ENCODE results near the gene ATP5MG. TPM values are rescaled to one million over a fixed set of nuclear protein-coding genes. Genes with fewer than 3 reads are reported as not detected.

The ATP5MG gene
- total RNA-seq, 3 donors from 2014 or later: 236 to 266 (median 251) TPM

DNA sequence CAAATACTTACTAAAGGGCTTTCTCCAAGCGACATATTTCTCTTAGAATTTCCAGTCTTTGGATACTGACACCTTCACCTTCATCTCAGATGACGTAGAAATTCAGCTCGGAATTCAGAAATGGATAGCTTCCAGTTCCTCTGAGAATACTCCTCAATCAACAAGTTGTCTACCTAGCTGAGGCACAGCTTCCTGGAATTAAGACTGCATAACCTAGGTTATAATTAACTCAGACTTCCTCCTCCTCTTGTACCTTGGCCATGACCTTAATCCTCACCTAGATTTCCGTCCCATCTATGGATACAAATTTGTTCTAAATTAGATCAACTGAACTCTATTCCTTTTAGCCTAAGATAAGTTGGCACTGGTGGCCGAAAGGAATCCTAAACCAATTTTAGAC, 17.4 kb downstream of the ATP5MG start:
- H3K9me3 Mint-ChIP-seq: no peaks in the 10 kb centered on the region
- H3K4me3 Mint-ChIP-seq: no peak overlapping the region
- no peaks in the 10 kb centered on the region for H3K36me3 Mint-ChIP-seq (ENCODE audit: insufficient read depth)
- no peak for DNase-seq
- H3K4me1 Mint-ChIP-seq (ENCODE audit: low read depth): no peaks in the 10 kb centered on the region
- no peak for ATAC-seq
- H3K27me3 Mint-ChIP-seq (ENCODE audit: low read depth): no peaks in the 10 kb centered on the region

DNA sequence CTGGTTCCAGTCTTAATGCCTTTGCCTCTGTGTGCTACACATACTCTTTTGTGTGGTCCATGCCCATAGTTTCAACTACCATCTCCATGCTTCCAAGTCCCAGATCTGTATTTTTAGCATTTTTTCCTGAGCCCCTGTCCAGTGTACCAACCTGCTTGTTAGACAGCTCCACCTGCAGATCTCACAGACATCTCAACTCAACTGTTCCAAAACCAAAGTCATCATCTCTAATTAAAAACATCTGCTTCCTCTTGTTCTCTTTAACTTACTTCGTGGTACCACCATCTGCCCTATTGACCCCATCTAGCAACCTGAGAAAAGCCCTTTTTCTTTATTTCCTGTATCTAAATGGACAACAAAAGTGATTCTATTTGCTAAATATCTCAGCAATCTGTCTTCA, 26.3 kb downstream of the ATP5MG start:
- DNase-seq (no peak), ATAC-seq (no peak)
- no peaks in the 10 kb centered on the region for H3K36me3 Mint-ChIP-seq (ENCODE audit: insufficient read depth)
- no peaks in the 10 kb centered on the region for H3K27me3 Mint-ChIP-seq (ENCODE audit: low read depth)
- H3K9me3 Mint-ChIP-seq: no peaks in the 10 kb centered on the region
- H3K4me1 Mint-ChIP-seq (ENCODE audit: low read depth): no peaks in the 10 kb centered on the region
- no peak overlapping the region for H3K4me3 Mint-ChIP-seq

DNA sequence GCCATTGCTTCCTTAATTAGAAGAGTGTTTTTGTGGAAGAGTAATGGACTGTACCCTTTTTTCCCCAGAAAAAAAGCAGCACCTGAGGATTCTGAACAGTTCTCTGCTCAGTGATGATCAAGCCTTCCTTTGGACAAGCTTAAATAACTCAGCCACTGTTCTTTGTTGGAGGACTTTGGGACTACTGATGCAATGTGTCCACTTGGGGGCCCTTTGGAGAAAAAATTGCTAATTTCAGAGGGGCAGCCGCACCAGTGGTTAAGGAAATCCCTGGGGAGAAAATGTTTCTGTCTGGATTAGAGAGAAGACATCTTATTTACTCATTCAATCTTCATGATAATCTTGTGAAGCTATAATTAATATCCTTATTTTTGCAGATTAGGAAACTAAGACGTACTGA, 29.6 kb downstream of the ATP5MG start:
- ATAC-seq (no peak), DNase-seq (no peak)
- Mint-ChIP-seq H3K36me3 (ENCODE audit: insufficient read depth) (no peaks in the 10 kb centered on the region), H3K4me1 (ENCODE audit: low read depth) (peaks cover 6% of the 10 kb centered on the region), H3K4me3 (no peak overlapping the region), H3K9me3 (no peaks in the 10 kb centered on the region), H3K27me3 (ENCODE audit: low read depth) (no peaks in the 10 kb centered on the region)

DNA sequence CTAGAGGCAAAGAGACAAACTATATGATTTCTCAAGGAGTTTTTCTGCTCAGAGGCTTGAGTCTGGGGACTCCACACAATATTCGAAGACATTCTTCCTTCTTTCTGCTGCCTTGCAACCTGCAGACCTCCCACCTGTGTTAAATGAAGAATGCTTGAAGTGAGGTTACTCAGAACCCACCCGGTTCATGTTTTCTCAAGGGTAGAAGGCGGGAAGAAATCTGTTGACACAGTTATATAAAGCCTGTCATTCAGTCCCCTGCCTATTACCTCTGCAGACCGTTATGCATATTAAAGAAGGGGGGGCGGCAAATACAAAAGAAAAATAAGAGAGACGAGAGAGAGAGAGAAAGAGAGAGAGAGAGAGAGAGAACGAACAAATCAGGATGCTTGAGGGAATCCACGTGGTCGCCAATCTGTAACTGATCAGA, 32.7 kb downstream of the ATP5MG start:
- Mint-ChIP-seq H3K27me3 (ENCODE audit: low read depth) (no peaks in the 10 kb centered on the region), H3K4me3 (peak overlapping the region; percentile 93), H3K36me3 (ENCODE audit: insufficient read depth) (no peaks in the 10 kb centered on the region), H3K9me3 (no peaks in the 10 kb centered on the region), H3K4me1 (ENCODE audit: low read depth) (peaks cover 13% of the 10 kb centered on the region)
- DNase-seq: no peak
- ATAC-seq: no peak

DNA sequence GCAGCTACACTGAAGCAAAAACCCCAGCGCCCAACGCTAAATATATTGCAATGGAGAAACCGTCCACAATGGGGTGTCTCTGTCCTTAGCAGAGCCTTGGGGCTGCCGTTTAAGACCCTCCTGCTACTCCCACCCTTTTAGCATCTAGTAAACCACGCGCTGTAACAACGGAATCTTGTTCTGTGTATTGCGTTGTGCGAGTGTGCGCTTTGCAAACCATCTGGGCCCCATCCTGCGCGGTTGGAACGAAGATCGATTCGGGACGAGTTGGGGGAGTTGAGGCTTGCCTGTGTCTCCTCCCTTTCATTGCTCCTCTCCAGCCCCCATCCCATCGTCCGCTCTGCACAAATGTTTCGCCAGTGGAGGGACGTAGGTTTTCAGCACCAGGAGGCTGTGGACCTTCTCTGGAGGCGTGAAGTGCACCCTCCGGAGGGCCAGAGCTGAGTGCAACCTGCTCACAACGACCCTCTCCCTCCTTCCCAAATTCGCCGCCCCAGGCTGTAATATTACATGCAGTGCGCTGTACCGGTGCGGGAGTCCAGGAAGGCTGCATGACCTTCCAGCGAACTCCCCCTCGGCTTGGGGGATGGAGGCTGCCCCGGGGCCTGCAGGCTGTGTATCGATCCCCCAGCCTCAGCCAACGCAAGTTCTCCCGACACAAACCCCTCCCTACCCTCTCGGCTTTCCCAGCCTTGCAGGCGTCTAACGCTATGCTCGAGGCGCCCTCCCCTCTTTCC, 33.3 kb downstream of the ATP5MG start:
- Mint-ChIP-seq H3K9me3 (no peaks in the 10 kb centered on the region), H3K36me3 (ENCODE audit: insufficient read depth) (no peaks in the 10 kb centered on the region), H3K4me1 (ENCODE audit: low read depth) (peaks cover 19% of the 10 kb centered on the region), H3K27me3 (ENCODE audit: low read depth) (no peaks in the 10 kb centered on the region), H3K4me3 (peak overlapping the region; percentile 93)
- peak; percentile 31 for DNase-seq
- ATAC-seq: peak; percentile 4 to 10

DNA sequence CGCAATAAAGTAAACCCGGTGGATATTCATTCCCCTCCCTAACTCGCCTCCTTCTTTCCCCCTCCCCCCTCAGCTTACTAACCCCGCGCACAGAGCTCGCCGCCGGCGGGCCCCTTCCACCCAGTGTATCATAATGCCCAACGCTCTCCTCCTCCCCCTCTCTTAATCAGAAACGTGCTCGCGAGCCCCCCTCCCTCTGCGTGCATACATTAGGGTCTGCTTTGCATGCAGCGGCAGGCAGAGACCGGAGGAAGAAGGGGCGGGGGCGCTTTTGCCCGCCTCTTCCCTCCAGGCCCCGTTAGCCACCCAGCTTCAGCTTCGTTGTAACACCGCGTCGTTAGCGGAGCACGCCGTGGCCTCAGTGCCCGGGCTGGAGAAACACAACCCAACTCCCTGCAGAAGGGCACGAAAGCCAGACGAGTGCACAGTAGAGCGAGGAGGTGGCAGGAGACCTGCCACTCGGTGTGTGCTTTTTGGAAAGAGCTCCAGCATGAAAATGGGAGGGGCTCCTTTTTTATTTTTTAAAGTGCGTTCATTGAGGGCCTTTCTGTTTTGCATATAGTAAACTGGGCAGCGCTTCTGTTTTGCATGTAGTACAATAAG, 34.0 kb downstream of the ATP5MG start:
- DNase-seq (peak; percentile 34), ATAC-seq (peak; percentile 26 to 34)
- H3K27me3 Mint-ChIP-seq (ENCODE audit: low read depth): no peaks in the 10 kb centered on the region
- no peaks in the 10 kb centered on the region for H3K9me3 Mint-ChIP-seq
- H3K36me3 Mint-ChIP-seq (ENCODE audit: insufficient read depth): no peaks in the 10 kb centered on the region
- peaks cover 26% of the 10 kb centered on the region for H3K4me1 Mint-ChIP-seq (ENCODE audit: low read depth)
- peak overlapping the region; percentile 93 for H3K4me3 Mint-ChIP-seq

DNA sequence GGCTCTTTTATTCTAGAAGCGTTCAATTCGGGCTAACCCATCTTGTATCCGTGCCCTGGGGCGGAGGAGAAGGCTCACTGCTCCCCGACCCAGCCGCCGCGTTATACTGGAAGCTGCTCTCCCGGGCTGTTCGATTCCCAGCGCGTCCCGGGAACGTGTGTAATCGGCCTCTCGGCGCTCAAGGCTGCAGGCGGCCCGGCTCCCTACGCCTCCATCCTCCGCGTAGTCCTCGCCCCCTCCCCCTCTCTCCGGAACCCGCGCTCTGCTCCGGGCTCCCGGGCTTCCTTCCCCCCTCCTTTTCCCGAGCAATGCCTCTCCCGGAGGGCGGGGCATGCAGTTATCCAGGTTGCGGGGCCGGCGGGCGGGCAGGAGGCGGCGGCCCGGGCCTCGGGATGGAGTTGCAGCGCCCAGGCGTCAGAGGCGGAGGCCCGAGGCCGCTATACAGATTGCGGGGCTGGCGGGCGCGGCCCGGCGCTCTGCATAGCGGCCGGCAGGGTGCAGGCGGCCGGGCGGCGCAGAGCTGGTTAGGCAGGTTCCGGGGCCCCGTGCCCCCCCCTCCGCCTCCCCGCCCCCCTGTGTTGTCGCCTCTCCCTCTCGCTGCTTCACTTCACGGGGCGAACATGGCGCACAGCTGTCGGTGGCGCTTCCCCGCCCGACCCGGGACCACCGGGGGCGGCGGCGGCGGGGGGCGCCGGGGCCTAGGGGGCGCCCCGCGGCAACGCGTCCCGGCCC, 34.7 kb downstream of the ATP5MG start, which contains the start of gene KMT2A:
Gene KMT2A, plus strand, starts transcription at position 600 of the 732 bp plus-strand sequence. Its CDS starts 21 bp downstream, at position 621.
- DNase-seq: peak; percentile 91
- Mint-ChIP-seq H3K9me3 (no peaks in the 10 kb centered on the region), H3K4me1 (ENCODE audit: low read depth) (peaks cover 32% of the 10 kb centered on the region), H3K4me3 (peak within 1 kb of the TSS; percentile 96), H3K36me3 (ENCODE audit: insufficient read depth) (peaks cover 4% of the 10 kb centered on the region), H3K27me3 (ENCODE audit: low read depth) (no peaks in the 10 kb centered on the region)
- ATAC-seq: peak; percentile 46 to 47

DNA sequence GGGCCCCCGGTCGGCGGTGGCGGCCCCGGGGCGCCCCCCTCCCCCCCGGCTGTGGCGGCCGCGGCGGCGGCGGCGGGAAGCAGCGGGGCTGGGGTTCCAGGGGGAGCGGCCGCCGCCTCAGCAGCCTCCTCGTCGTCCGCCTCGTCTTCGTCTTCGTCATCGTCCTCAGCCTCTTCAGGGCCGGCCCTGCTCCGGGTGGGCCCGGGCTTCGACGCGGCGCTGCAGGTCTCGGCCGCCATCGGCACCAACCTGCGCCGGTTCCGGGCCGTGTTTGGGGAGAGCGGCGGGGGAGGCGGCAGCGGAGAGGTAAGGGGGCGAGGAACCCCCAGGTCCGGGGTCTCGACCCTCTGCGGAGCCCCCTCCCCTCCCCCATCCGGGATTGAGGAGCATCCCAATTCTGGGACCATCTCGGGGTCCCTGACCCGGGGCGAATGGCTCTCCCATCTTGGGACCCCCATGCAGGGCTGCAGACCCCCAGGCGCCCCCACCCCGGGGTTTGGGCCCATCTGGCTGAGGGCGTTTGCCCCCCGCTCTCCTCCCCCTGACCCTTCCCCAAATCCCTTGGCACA, 35.3 kb downstream of the ATP5MG start:
- H3K36me3 Mint-ChIP-seq (ENCODE audit: insufficient read depth): peaks cover 5% of the 10 kb centered on the region
- ATAC-seq: peak; percentile 26 to 33

DNA sequence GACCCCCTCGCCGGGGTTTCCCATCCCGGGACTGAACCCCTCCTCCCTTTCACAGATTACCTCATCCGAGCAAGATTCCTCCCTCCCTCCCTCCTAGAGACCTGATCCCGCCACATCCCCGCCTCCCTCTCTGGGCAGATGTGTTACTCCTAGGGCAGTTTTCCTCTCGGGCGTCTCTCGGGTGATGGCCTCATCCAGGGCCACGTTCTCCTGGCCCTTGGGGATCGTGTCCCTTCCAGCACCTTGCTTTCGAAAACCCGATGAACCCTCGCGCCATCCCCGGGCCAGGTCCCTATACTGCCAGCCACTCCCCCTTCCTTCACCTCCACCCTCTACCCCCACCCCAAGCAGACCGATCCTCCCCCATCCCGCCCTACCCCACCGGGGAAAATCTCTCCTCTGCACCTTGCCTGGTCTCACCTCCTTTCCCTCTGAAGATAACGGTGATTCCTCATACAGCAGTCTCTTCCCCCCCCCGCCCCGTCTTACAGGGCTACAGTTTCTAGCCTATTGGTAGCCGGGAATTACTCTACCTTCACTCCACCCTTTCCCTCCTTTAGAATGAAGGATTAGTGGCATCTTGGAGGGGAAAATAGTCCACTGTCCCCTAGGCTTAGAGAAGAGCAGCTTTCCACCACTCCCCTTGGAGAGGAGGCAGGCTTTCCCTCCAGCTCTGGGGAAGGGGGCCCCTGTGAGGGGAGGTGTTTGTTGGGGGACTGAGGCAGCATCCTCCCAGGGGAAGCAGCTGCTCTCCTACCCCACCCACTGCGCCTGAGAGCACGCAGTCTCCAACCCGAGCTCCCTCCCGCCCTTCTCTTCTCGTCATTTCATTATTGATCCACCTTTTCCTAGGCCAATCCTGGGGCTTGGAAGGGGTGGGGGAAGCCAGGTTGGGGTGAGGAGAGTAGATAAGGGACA, 36.1 kb downstream of the ATP5MG start:
- no peaks in the 10 kb centered on the region for H3K9me3 Mint-ChIP-seq
- ATAC-seq (no peak), DNase-seq (peak; percentile 21)
- peak overlapping the region; percentile 96 for H3K4me3 Mint-ChIP-seq
- H3K36me3 Mint-ChIP-seq (ENCODE audit: insufficient read depth): peaks cover 5% of the 10 kb centered on the region
- peaks cover 46% of the 10 kb centered on the region for H3K4me1 Mint-ChIP-seq (ENCODE audit: low read depth)
- H3K27me3 Mint-ChIP-seq (ENCODE audit: low read depth): no peaks in the 10 kb centered on the region

More for the DNA sequence above, 35.3 kb downstream of the ATP5MG start:
- peak; percentile 43 for DNase-seq
- Mint-ChIP-seq H3K4me3 (peak overlapping the region; percentile 96), H3K9me3 (no peaks in the 10 kb centered on the region), H3K4me1 (ENCODE audit: low read depth) (peaks cover 39% of the 10 kb centered on the region), H3K27me3 (ENCODE audit: low read depth) (no peaks in the 10 kb centered on the region)

DNA sequence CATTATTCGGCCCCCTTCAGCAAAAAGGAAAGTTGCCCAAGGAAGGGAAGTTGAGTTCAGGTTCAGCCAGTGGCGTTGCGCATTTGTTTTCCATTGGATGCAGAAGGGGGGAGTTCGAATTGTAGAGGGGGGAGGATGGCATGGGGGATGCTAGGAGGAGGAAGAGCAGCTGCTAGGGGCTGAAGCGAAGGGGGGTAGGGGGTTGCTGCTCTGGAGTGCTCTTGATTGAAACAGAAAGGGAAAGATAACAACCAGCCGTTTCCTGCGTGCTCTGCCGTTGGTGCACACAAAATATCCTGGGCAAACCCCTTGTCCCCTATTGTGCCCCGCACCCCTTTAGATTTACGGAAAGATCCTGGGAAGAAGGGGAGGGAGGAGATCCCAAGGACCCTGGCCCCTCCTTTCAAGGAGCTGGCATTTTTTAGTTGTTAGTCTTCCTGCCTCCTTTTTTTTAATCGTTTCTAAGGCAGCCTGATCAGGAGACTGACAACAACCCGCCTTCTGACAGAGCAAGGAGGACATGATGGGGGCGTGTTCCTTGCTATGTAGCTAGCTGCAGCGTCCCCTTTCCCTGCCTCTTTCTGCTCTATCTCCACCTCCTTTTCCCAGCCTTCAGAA, 37.0 kb downstream of the ATP5MG start:
- peak overlapping the region; percentile 96 for H3K4me3 Mint-ChIP-seq
- no peaks in the 10 kb centered on the region for H3K9me3 Mint-ChIP-seq
- peak; percentile 29 to 30 for ATAC-seq
- peak; percentile 15 for DNase-seq
- peaks cover 5% of the 10 kb centered on the region for H3K36me3 Mint-ChIP-seq (ENCODE audit: insufficient read depth)
- no peaks in the 10 kb centered on the region for H3K27me3 Mint-ChIP-seq (ENCODE audit: low read depth)
- peaks cover 56% of the 10 kb centered on the region for H3K4me1 Mint-ChIP-seq (ENCODE audit: low read depth)

DNA sequence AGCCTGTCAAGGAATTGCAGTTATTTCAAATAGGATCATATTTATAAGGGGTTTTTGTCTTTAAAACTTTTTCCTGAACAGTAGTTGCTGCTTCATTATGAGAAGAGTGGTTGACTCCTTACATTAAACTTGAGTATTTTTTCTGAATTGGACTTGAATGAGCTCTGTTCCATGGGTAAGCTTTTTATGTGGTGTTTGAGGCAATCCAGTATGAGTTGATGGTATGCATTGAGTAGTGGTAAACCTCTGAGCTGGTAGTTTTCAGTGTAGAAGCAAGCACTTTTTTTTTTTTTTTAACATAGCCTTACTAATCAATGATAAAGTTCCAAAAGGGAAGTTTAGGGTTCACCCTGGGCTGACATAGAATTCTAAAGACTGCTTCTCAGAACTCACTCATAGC, 38.2 kb downstream of the ATP5MG start:
- DNase-seq (no peak), ATAC-seq (no peak)
- H3K27me3 Mint-ChIP-seq (ENCODE audit: low read depth): no peaks in the 10 kb centered on the region
- H3K36me3 Mint-ChIP-seq (ENCODE audit: insufficient read depth): peaks cover 9% of the 10 kb centered on the region
- peaks cover 62% of the 10 kb centered on the region for H3K4me1 Mint-ChIP-seq (ENCODE audit: low read depth)
- H3K4me3 Mint-ChIP-seq: peak overlapping the region; percentile 96
- no peaks in the 10 kb centered on the region for H3K9me3 Mint-ChIP-seq

DNA sequence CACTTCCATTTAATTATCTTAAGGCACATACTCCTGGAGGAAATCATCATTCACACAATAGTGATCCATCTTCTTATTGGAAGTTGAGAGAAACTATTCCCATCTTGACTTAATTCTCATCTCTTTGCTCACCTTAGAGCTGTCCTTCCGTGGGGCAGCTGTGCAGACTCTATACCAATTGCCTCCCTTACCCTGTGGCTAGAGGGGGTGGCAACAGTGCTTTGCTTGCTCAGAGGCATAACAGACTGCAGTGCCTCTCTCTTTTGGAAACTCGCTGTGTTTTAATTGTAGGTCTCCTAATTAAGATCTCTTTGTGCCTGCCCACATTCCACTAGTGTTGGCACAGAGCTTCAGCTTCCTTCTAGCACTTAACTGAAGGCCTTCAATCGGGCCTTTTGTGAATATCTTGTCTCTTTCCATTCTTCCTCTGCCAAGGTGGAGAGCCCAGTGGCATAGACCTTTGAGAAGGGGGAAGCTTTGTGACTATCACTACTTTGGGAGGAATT, 40.4 kb downstream of the ATP5MG start:
- no peak for DNase-seq
- Mint-ChIP-seq H3K4me3 (peak overlapping the region; percentile 29), H3K36me3 (ENCODE audit: insufficient read depth) (peaks cover 18% of the 10 kb centered on the region)

DNA sequence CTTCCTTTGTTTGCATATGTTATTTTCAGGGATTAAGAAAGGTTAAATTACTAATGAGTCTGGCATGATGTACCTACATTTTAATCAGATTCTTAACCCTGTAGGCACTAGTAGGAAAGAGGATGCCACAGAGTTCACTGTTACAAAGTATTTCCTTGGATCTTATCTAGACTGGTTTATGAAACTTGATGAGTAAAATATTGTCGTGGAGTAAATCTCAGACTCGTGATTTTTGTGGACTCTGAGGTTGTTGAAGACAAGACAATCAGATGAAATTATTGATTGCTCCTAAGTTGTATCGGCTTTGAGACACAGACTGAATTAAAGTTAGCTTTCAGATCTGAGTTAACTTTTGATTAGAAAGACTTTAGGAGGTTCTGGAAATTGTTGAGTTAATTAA, 40.9 kb downstream of the ATP5MG start:
- no peaks in the 10 kb centered on the region for H3K9me3 Mint-ChIP-seq
- H3K4me3 Mint-ChIP-seq: peak overlapping the region; percentile 29
- peaks cover 86% of the 10 kb centered on the region for H3K4me1 Mint-ChIP-seq (ENCODE audit: low read depth)
- H3K36me3 Mint-ChIP-seq (ENCODE audit: insufficient read depth): peaks cover 21% of the 10 kb centered on the region
- ATAC-seq: no peak
- DNase-seq: no peak
- H3K27me3 Mint-ChIP-seq (ENCODE audit: low read depth): no peaks in the 10 kb centered on the region

More for the DNA sequence above, 40.4 kb downstream of the ATP5MG start:
- Mint-ChIP-seq H3K9me3 (no peaks in the 10 kb centered on the region), H3K27me3 (ENCODE audit: low read depth) (no peaks in the 10 kb centered on the region), H3K4me1 (ENCODE audit: low read depth) (peaks cover 82% of the 10 kb centered on the region)
- no peak for ATAC-seq

All from activated T-cell treated with anti-CD3 and anti-CD28 coated beads, Interleukin-2, amount 50 U/mL, for 4 hours (primary cell).